Gastrocnemius medialis (tissue), 4 donors: ENCODE results near the gene SRSF4. TPM values are rescaled to one million over a fixed set of nuclear protein-coding genes. Genes with fewer than 3 reads are reported as not detected.

Experiments
- ATAC-seq, 2 donors: fragments of 150-250 bp; one replicate each; pipeline ENCODE4 v1.9.1; 2016
- DNase-seq, 2 donors: peaks; one replicate each; pipeline ENCODE4 v3.0.0-alpha.2; 2019
- H3K27ac ChIP-seq, 4 donors: fragments of 200-600 bp; sonication (generic); 1 replicate in 1 of 4; 2 replicates in 3 of 4; pipeline ENCODE4 v1.5.1; 2016 to 2018; ENCODE audit warnings: mild to moderate bottlenecking in 2 of 4, moderate library complexity in 1 of 4
- H3K27me3 ChIP-seq, 3 donors: fragments of 200-600 bp; sonication (generic) in 2 of 3; 1 replicate in 1 of 3; 2 replicates in 2 of 3; pipeline versions ENCODE4 v1.5.1 to v1.6.0; 2016 to 2019; ENCODE audit warnings: mild to moderate bottlenecking in 1 of 3, moderate library complexity in 1 of 3
- H3K36me3 ChIP-seq, 2 donors: fragments of 200-600 bp; sonication (generic) in 1 of 2; one replicate each; pipeline ENCODE4 v1.5.1; 2017 to 2018
- H3K4me1 ChIP-seq, 2 donors: fragments of 200-600 bp; sonication (generic) in 1 of 2; one replicate each; pipeline ENCODE4 v1.5.1; 2016 to 2017; ENCODE audit warnings: mild to moderate bottlenecking in 2 of 2
- H3K4me3 ChIP-seq, 4 donors: fragments of 200-600 bp; sonication (generic) in 3 of 4; 1 replicate in 1 of 4; 2 replicates in 3 of 4; pipeline ENCODE4 v1.5.1; 2016 to 2019; ENCODE audit warnings: mild to moderate bottlenecking in 2 of 4
- H3K9me3 ChIP-seq, 3 donors: fragments of 200-600 bp; sonication (generic) in 2 of 3; 1 replicate in 1 of 3; 2 replicates in 2 of 3; pipeline ENCODE4 v1.5.1; 2016 to 2019
- POLR2A ChIP-seq, 2 donors: fragments of 450-650 bp; IDR thresholded peaks; one replicate each; pipeline ENCODE4 v1.6.1; 2017; ENCODE audit warnings: antibody characterized with exemption in 2 of 2, mild to moderate bottlenecking in 2 of 2, moderate library complexity in 2 of 2
- in situ Hi-C, 4 donors: fragments of 200-750 bp; cut with MboI; loops; one replicate each; pipeline versions ENCODE4 v1.15.0 to v1.8.0; 2017; ENCODE audit warnings: low sequenced_read_pairs in 4 of 4
- intact Hi-C: fragments of 100-400 bp; cut with DNase I; formaldehyde crosslinking; loops from one replicate; pipeline ENCODE4 v1.15.1; 2023; ENCODE audit warnings: low total_unique reads
- total RNA-seq, 4 donors: library from RNA; depleted of rRNA; stranded (reverse); fragments of >200 nt; gene quantifications; one replicate each; pipeline versions ENCODE4 v1.1.0 to v1.2.3, GENCODE V29; 2016
- TF ChIP-seq, protein P1 (sequence below), 5 experiments: fragments of 450-650 bp in 3 of 5; fragments of 200-600 bp in 2 of 5; sonication (generic) in 2 of 5; IDR thresholded peaks in 4 of 5; conservative IDR thresholded peaks in 1 of 5; 1 replicate in 4 of 5; 2 replicates in 1 of 5; pipeline ENCODE4 v1.5.1; 2016 to 2019; ENCODE audit warnings: antibody characterized with exemption in 5 of 5, mild to moderate bottlenecking in 3 of 5, moderate library complexity in 3 of 5

Gene SRSF4
- total RNA-seq, 4 donors from 2014 or later, result 42.4 to 72.5 (median 65.4) TPM

DNA sequence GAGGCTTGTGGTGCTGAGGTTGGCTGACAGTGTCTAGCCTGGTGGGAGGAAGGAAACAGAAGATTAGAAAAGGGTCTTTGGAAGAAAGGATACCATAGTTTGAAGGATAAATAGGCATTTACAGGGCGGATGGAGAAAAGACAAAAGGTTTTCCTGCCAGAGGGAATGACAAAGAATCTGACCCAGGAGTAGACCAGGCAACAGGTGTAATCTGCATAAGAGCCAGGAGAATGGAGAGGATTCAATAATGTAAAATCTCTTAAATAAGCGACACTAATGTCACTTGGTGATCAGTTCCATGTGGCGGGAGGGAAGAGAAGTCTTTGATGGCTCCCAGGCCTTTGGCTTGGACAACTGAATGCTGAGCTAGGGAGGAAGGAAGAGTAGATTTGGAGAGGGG, 39.6 kb upstream of the SRSF4 start:
- no peak overlapping the region for H3K27ac ChIP-seq
- DNase-seq (no peak), ATAC-seq (no peak)
- no peaks in the 10 kb centered on the region for H3K27me3 ChIP-seq
- TF ChIP-seq POLR2A (IDR thresholded peaks at IDR 0.05), result no peak
- TF ChIP-seq, protein P1, sequence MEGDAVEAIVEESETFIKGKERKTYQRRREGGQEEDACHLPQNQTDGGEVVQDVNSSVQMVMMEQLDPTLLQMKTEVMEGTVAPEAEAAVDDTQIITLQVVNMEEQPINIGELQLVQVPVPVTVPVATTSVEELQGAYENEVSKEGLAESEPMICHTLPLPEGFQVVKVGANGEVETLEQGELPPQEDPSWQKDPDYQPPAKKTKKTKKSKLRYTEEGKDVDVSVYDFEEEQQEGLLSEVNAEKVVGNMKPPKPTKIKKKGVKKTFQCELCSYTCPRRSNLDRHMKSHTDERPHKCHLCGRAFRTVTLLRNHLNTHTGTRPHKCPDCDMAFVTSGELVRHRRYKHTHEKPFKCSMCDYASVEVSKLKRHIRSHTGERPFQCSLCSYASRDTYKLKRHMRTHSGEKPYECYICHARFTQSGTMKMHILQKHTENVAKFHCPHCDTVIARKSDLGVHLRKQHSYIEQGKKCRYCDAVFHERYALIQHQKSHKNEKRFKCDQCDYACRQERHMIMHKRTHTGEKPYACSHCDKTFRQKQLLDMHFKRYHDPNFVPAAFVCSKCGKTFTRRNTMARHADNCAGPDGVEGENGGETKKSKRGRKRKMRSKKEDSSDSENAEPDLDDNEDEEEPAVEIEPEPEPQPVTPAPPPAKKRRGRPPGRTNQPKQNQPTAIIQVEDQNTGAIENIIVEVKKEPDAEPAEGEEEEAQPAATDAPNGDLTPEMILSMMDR (IDR thresholded peaks at IDR 0.05 in 4 of 5, conservative IDR thresholded peaks at IDR 0.05 in 1 of 5), result no peak
- H3K9me3 ChIP-seq, result no peaks in the 10 kb centered on the region
- peaks cover 0 to under 1% of the 10 kb centered on the region in 2 donors for H3K36me3 ChIP-seq
- intact Hi-C loops (no loop called here), in situ Hi-C loops (no loop called here)
- no peaks in the 10 kb centered on the region for H3K4me1 ChIP-seq
- no peak overlapping the region for H3K4me3 ChIP-seq

DNA sequence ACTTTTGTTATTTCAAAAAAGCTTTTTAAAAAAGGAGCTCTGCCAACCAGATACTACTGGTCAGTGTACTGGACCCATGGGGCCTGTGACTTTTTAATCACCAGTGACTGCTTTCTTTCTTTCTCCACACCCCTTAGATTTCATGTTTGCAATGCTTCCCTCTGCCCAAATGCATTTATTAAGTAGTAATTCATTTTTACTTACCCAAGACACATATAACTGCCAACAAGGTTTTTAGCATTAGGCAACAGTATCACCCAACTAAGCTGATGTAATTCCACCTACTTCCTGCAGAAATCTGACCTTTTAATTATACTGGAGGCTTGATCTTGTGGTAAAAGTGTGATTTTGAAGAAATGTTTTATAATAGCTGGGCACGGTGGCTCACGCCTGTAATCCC, 36.5 kb upstream of the SRSF4 start:
- H3K36me3 ChIP-seq, result peaks cover 0 to 20% of the 10 kb centered on the region in 2 donors
- no peaks in the 10 kb centered on the region for H3K4me1 ChIP-seq
- no peaks in the 10 kb centered on the region for H3K9me3 ChIP-seq
- no peaks in the 10 kb centered on the region for H3K27me3 ChIP-seq
- H3K27ac ChIP-seq, result no peak overlapping the region
- ATAC-seq (no peak), DNase-seq (no peak)
- intact Hi-C loops, result no loop called here
- TF ChIP-seq POLR2A (IDR thresholded peaks at IDR 0.05), result no peak
- TF ChIP-seq, protein P1 (IDR thresholded peaks at IDR 0.05 in 4 of 5, conservative IDR thresholded peaks at IDR 0.05 in 1 of 5), result no peak
- no peak overlapping the region for H3K4me3 ChIP-seq
- in situ Hi-C loops, result no loop called here

DNA sequence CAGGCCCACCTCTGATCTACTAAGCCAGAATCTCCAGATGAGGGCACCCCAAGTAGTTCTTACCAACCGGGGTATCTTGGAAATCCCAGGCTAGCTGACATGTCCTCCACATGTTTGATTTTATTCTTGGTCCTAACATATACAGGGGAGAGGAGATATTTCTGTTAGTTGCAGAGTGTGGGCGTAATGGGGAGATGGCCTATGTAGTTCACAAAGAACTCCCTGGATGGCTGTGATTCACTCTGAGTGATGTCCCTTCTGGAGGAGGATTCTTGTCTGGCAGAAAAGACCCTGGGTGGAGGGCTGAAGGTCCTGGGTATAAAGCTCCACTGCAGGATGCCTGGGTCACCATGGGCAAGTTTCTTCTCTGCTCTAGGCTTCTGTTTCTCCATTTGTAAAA, 35.9 kb upstream of the SRSF4 start:
- in situ Hi-C loops (no loop called here), intact Hi-C loops (no loop called here)
- Histone ChIP-seq H3K9me3 (no peaks in the 10 kb centered on the region), H3K4me3 (no peak overlapping the region), H3K27me3 (no peaks in the 10 kb centered on the region), H3K27ac (no peak overlapping the region), H3K36me3 (peaks cover 0 to 26% of the 10 kb centered on the region in 2 donors), H3K4me1 (no peaks in the 10 kb centered on the region)
- DNase-seq (no peak), ATAC-seq (no peak)
- no peak for TF ChIP-seq POLR2A (IDR thresholded peaks at IDR 0.05)
- TF ChIP-seq, protein P1 (IDR thresholded peaks at IDR 0.05 in 4 of 5, conservative IDR thresholded peaks at IDR 0.05 in 1 of 5), result no peak

DNA sequence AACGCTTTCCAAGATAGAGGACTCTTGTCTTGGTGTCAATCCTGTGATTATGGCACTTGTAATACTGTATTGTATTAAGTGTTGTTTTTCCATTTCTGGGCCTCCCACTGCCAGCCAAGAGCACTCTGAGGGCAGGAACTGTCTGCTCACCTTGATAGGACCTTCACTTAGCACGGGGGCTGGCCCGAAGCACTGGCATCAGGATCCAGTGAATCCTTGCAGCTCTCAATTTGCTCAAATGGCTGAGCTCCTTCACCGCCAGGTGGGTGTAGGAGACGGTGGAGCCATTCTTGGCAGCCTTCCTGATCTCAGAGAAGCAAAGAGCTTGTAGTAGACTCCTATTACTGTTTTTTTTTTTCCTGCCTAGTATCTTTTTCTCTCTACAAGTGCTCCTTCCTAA, 31.4 kb upstream of the SRSF4 start:
- Histone ChIP-seq H3K9me3 (no peaks in the 10 kb centered on the region), H3K4me3 (no peak overlapping the region), H3K27me3 (no peaks in the 10 kb centered on the region), H3K27ac (no peak overlapping the region), H3K36me3 (peaks cover 0 to 37% of the 10 kb centered on the region in 2 donors), H3K4me1 (no peaks in the 10 kb centered on the region)
- intact Hi-C loops, result no loop called here
- in situ Hi-C loops, result no loop called here
- TF ChIP-seq POLR2A (IDR thresholded peaks at IDR 0.05), result no peak
- DNase-seq (no peak), ATAC-seq (no peak)

DNA sequence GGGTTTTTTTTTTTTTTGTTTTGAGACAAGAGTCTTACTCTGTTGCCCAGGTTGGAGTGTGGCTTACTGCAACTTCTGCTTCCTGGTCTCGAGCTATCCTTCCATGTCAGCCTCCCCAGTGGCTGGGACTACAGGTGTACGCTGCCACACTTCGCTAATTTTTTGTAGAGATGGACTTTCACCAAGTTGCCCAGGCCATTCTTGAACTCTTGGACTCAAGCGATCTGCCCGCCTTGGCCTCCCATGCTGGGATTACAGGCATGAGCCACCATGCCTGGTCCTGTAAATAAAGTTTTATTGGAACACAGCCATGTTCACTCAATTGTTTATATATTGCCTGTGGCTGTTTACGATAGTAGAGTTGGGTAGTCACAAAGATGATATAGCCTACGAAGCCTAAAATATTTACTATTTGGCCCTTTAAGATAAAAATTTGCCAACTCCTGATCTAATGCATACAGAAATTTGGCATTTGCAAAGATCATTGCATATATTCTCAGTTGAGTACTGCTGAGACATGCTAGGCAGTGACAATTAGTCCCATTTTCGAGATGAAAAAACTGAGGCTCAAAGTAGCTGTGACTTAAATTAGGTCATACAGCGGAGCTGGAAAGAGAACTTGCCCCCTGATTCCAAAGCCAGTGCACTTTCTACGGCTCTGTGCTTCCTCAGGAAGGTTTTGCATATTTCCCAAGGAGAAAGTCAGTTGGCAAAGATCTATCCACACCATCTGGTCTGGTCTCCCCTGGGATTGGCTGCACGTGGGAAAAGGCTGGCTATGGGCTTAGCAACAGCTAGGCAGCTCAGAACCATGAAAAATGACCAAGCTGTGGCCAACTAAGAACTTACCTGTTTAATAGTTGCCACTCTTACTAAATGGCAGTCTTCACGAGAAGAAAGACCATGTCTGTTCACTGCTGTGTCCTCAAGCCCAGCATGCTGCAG, 29.7 kb upstream of the SRSF4 start:
- Histone ChIP-seq H3K27ac (no peak overlapping the region), H3K9me3 (no peaks in the 10 kb centered on the region), H3K27me3 (no peaks in the 10 kb centered on the region), H3K4me1 (no peaks in the 10 kb centered on the region), H3K36me3 (peaks cover 0 to 41% of the 10 kb centered on the region in 2 donors), H3K4me3 (no peak overlapping the region)
- ATAC-seq (no peak), DNase-seq (no peak)
- in situ Hi-C loops, result no loop called here
- TF ChIP-seq POLR2A (IDR thresholded peaks at IDR 0.05), result no peak
- TF ChIP-seq, protein P1 (IDR thresholded peaks at IDR 0.05 in 4 of 5, conservative IDR thresholded peaks at IDR 0.05 in 1 of 5), result no peak
- intact Hi-C loops, result no loop called here
